AG09319 (cell line): ENCODE data around the gene SLC10A7.

ENCODE experiments used
- DNase-seq: peaks from one replicate; pipeline ENCODE4 v3.0.0-alpha.2; 2010; ENCODE audit warnings: low read depth; ENCODE audit errors: extremely low read depth
- TF ChIP-seq, protein P1 (sequence below): IDR thresholded peaks from 2 replicates; pipeline ENCODE4 v1.5.1; 2011; ENCODE audit warnings: low read depth, mild to moderate bottlenecking, inconsistent platforms, low read length, moderate library complexity

SLC10A7 gene

GRCh38 chr4:146211440-146211839 lies 310.3 kb downstream of the SLC10A7 start:
- DNase-seq, result no peak
- TF ChIP-seq, protein P1, sequence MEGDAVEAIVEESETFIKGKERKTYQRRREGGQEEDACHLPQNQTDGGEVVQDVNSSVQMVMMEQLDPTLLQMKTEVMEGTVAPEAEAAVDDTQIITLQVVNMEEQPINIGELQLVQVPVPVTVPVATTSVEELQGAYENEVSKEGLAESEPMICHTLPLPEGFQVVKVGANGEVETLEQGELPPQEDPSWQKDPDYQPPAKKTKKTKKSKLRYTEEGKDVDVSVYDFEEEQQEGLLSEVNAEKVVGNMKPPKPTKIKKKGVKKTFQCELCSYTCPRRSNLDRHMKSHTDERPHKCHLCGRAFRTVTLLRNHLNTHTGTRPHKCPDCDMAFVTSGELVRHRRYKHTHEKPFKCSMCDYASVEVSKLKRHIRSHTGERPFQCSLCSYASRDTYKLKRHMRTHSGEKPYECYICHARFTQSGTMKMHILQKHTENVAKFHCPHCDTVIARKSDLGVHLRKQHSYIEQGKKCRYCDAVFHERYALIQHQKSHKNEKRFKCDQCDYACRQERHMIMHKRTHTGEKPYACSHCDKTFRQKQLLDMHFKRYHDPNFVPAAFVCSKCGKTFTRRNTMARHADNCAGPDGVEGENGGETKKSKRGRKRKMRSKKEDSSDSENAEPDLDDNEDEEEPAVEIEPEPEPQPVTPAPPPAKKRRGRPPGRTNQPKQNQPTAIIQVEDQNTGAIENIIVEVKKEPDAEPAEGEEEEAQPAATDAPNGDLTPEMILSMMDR, result no peak

DNA sequence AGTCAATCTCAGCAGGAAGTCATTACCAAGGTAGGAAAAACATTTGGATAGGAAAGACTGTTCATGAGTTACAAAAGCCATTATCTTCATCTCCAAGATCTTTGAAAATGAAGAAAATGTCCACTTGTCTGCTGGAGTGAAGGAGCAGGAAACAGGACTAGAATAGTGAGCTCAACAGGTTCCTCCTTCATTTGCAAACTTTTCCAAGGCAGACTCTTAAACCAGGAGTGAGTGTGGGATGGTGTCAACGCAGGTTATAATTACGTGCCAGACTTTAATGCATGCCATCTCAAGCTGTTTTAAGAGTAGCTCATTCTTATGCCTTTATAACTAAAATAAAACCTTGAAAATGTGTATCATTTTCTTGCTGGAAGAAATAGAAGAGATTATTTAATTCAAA lies 310.9 kb downstream of the SLC10A7 start:
- DNase-seq, result no peak
- TF ChIP-seq, protein P1, result no peak

- no peak for DNase-seq
- TF ChIP-seq, protein P1, result no peak
Measured at GRCh38 chr4:146207410-146207809, 314.3 kb downstream of the SLC10A7 start.
